Neural cell (in vitro differentiated cells): Measurements from ENCODE around the gene SLC39A2. TPM values are rescaled to one million over a fixed set of nuclear protein-coding genes. Genes with fewer than 3 reads are reported as not detected.
"Not testable (repeated sequence)": the region's sequence is repeated elsewhere in the genome, so short reads cannot be mapped to it uniquely, and the experiment has no call there.

ENCODE experiments used
- H2AFZ ChIP-seq: fragments of 200-600, 300-800 bp; sonication (generic), shearing (Covaris generic); 2 replicates; pipeline ENCODE4 v1.6.0; 2014; ENCODE audit warnings: low read depth, mild to moderate bottlenecking, antibody characterized with exemption, low read length, moderate library complexity
- H3F3A ChIP-seq: fragments of 200-600 bp; shearing (Covaris generic); 2 replicates; pipeline ENCODE4 v1.6.1; 2016; ENCODE audit warnings: mild to moderate bottlenecking, moderate library complexity, mixed read lengths, antibody characterized with exemption, low read length; ENCODE audit not compliant: insufficient read depth, poor library complexity, severe bottlenecking
- H3K27ac ChIP-seq: fragments of 200-600, 300-800 bp; sonication (generic), shearing (Covaris generic); 2 replicates; pipeline ENCODE4 v1.5.1; 2014; ENCODE audit warnings: mild to moderate bottlenecking, low read length, moderate library complexity
- H3K27me3 ChIP-seq: fragments of 300-800, 200-600 bp; sonication (generic), shearing (Covaris generic); 2 replicates; pipeline ENCODE4 v1.6.0; 2014; ENCODE audit warnings: mild to moderate bottlenecking, low read depth, low read length, moderate library complexity; ENCODE audit not compliant: insufficient read depth
- H3K36me3 ChIP-seq: fragments of 300-800, 200-600 bp; sonication (generic), shearing (Covaris generic); 2 replicates; pipeline ENCODE4 v1.5.1; 2014; ENCODE audit warnings: mild to moderate bottlenecking, antibody characterized with exemption, low read length, moderate library complexity; ENCODE audit not compliant: insufficient read depth
- H3K4me2 ChIP-seq: fragments of 300-800, 200-600 bp; sonication (generic), shearing (Covaris generic); 2 replicates; pipeline ENCODE4 v1.6.0; 2014; ENCODE audit warnings: mild to moderate bottlenecking, low read length
- H3K4me3 ChIP-seq: fragments of 300-800, 200-600 bp; sonication (generic), shearing (Covaris generic); 2 replicates; pipeline ENCODE4 v1.5.1; 2014; ENCODE audit warnings: mild to moderate bottlenecking, low read length, moderate library complexity
- H3K79me2 ChIP-seq: fragments of 200-600 bp; shearing (Covaris generic); replicated peaks from 2 replicates; pipeline ENCODE4 v1.6.0; 2014; ENCODE audit warnings: mild to moderate bottlenecking, low read length, moderate library complexity; ENCODE audit not compliant: insufficient read depth
- H3K9ac ChIP-seq: fragments of 300-800, 200-600 bp; sonication (generic), shearing (Covaris generic); 2 replicates; pipeline ENCODE4 v1.6.1; 2016; ENCODE audit warnings: mild to moderate bottlenecking, low read length, mixed read lengths
- H3K9me2 ChIP-seq: fragments of 200-600 bp; shearing (Covaris generic); 2 replicates; pipeline ENCODE4 v1.6.1; 2016; ENCODE audit warnings: mild to moderate bottlenecking, low read length, mixed read lengths; ENCODE audit not compliant: insufficient read depth
- H3K9me3 ChIP-seq: fragments of 200-600, 300-800 bp; sonication (generic), shearing (Covaris generic); 2 replicates; pipeline ENCODE4 v1.6.1; 2016; ENCODE audit warnings: mild to moderate bottlenecking, mixed run types, low read length, moderate library complexity, mixed read lengths
- H4K20me1 ChIP-seq: fragments of 200-600 bp; shearing (Covaris generic); 2 replicates; pipeline ENCODE4 v1.6.1; 2016; ENCODE audit warnings: mild to moderate bottlenecking, mixed run types; ENCODE audit not compliant: insufficient read depth
- EP300 ChIP-seq: fragments of 450-650 bp; conservative IDR thresholded peaks from 2 replicates; pipeline ENCODE4 v1.6.1; 2014; ENCODE audit warnings: antibody characterized with exemption, mild to moderate bottlenecking, moderate library complexity; ENCODE audit not compliant: poor library complexity, severe bottlenecking
- EZH2 ChIP-seq: fragments of 200-600, 300-800 bp; shearing (Covaris generic), sonication (generic); IDR thresholded peaks from 2 replicates; pipeline ENCODE4 v1.6.1; 2014; ENCODE audit warnings: antibody characterized with exemption, low read length, borderline replicate concordance, mild to moderate bottlenecking; ENCODE audit not compliant: insufficient read depth, poor library complexity, severe bottlenecking
- POLR2AphosphoS5 ChIP-seq: IDR thresholded peaks from 2 replicates; pipeline ENCODE4 v1.6.1; 2012
- RAD21 ChIP-seq: fragments of 450-650 bp; conservative IDR thresholded peaks from 2 replicates; pipeline ENCODE4 v1.6.1; 2014; ENCODE audit warnings: antibody characterized with exemption, mild to moderate bottlenecking, moderate library complexity
- polyA minus RNA-seq: library from RNA; depleted of rRNA, polyadenylated mRNA; stranded (reverse); fragments of >200 nt; gene quantifications from 2 replicates; pipeline ENCODE4 v1.2.3, GENCODE V29; 2014
- polyA plus RNA-seq: library from polyadenylated mRNA; depleted of rRNA; stranded (reverse); fragments of >200 nt; gene quantifications from 2 replicates; pipeline ENCODE4 v1.2.3, GENCODE V29; 2014
- TF ChIP-seq, protein P1 (sequence below): fragments of 450-650 bp; IDR thresholded peaks from 2 replicates; pipeline ENCODE4 v1.5.1; 2014; ENCODE audit warnings: antibody characterized with exemption, mild to moderate bottlenecking, moderate library complexity; ENCODE audit not compliant: poor library complexity, severe bottlenecking

Gene SLC39A2
- polyA plus RNA-seq (not detected in 2 replicates), polyA minus RNA-seq (not detected in 2 replicates)

GRCh38 chr14:20998674-20999366, at the start of gene SLC39A2:
SLC39A2 (plus strand) TSS chr14:20999293; CDS start chr14:20999447, 154 bp downstream.
- TF ChIP-seq RAD21 (no peak), EP300 (no peak), POLR2AphosphoS5 (no peak)
- TF ChIP-seq, protein P1, sequence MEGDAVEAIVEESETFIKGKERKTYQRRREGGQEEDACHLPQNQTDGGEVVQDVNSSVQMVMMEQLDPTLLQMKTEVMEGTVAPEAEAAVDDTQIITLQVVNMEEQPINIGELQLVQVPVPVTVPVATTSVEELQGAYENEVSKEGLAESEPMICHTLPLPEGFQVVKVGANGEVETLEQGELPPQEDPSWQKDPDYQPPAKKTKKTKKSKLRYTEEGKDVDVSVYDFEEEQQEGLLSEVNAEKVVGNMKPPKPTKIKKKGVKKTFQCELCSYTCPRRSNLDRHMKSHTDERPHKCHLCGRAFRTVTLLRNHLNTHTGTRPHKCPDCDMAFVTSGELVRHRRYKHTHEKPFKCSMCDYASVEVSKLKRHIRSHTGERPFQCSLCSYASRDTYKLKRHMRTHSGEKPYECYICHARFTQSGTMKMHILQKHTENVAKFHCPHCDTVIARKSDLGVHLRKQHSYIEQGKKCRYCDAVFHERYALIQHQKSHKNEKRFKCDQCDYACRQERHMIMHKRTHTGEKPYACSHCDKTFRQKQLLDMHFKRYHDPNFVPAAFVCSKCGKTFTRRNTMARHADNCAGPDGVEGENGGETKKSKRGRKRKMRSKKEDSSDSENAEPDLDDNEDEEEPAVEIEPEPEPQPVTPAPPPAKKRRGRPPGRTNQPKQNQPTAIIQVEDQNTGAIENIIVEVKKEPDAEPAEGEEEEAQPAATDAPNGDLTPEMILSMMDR: no peak
- no peak within 1 kb of the TSS for H2AFZ ChIP-seq
- peaks cover 4% of the 10 kb centered on the region for H3K36me3 ChIP-seq
- H3K27me3 ChIP-seq: no peaks in the 10 kb centered on the region
- H4K20me1 ChIP-seq: no peaks in the 10 kb centered on the region
- H3K4me3 ChIP-seq: no peak within 1 kb of the TSS
- H3F3A ChIP-seq: no peaks in the 10 kb centered on the region
- no peaks in the 10 kb centered on the region for H3K79me2 ChIP-seq
- no peaks in the 10 kb centered on the region for H3K9me2 ChIP-seq
- H3K27ac ChIP-seq: no peak within 1 kb of the TSS
- H3K4me2 ChIP-seq: no peak within 1 kb of the TSS
- no peak within 1 kb of the TSS for H3K9ac ChIP-seq
- H3K9me3 ChIP-seq: no peaks in the 10 kb centered on the region

GRCh38 chr14:20954736-20955537, 44.2 kb upstream of the SLC39A2 start, which contains the start of gene RNASE2:
RNASE2 (plus strand) TSS chr14:20955487; CDS start chr14:20955772, 285 bp downstream.
- not testable (repeated sequence) for H3K9ac ChIP-seq, H3K4me3 ChIP-seq, H3K79me2 ChIP-seq, H3K9me3 ChIP-seq, H3K27ac ChIP-seq, H3F3A ChIP-seq, H3K4me2 ChIP-seq, H3K9me2 ChIP-seq, H3K27me3 ChIP-seq, H3K36me3 ChIP-seq, H2AFZ ChIP-seq, H4K20me1 ChIP-seq

DNA sequence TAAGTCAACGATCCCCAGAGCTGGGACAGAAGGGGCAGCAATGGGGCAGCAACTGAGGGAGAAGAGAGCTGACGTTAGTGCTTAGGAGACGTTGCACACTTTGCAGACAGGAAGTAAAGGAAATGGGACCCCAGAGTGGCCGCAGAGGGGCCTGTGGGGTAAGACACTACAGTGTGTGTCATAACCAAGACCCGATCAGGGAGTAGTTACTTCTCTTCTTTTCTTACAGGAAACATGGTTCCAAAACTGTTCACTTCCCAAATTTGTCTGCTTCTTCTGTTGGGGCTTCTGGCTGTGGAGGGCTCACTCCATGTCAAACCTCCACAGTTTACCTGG, 43.6 kb upstream of the SLC39A2 start:
- not testable (repeated sequence) for H2AFZ ChIP-seq, H3K4me3 ChIP-seq, H3K9ac ChIP-seq, H3K27me3 ChIP-seq, H3F3A ChIP-seq, H3K9me3 ChIP-seq, H3K4me2 ChIP-seq, H3K27ac ChIP-seq, H3K79me2 ChIP-seq, H3K9me2 ChIP-seq, H4K20me1 ChIP-seq, H3K36me3 ChIP-seq

DNA sequence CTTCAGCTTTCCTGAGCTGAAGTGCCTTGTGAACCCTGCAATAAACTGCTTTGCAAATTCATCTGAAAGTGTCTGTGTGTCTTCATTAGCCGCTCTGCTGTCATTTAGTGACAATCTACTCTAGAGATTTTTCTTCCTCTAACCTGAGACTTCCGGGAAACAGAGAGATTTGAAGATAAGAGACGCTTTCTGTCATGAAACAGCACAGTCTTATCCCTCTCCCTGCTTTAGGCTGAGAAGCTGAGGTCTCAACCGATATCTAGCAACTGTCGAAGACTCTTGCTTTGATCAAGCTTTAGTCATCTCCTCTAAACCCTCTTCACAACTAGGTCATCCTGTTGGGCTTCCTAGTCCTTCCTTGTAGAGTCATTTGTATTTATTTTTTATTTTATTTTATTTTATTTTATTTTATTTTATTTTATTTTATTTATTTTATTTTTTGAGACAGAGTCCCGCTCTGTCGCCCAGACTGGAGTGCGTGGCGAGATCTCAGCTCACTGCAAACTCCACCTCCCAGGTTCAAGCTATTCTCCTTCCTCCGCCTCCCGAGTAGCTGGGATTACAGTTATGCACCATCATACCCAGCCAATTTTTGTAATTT, 42.6 kb upstream of the SLC39A2 start:
- no peaks in the 10 kb centered on the region for H3K9me2 ChIP-seq

DNA sequence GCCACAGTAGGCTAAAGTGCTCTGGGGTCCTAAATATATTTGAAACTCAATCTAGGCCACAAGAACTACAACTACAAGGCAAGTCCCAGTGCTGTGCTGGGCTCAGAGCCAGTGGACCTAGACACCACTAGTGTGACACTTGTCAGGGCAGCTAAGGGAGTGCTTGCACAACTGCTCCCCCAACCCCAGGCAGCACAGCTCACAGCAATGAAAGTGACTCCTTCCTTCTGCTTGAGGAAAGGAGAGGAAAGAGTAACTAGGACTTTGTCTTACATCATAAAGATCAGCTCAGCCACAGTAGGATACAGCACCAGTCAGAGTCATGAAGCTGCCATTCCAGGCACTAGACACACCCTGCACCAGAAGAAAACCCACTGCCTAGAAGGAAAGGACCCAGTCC, 40.1 kb upstream of the SLC39A2 start:
- H3K9me2 ChIP-seq, H3K4me2 ChIP-seq, H3K27me3 ChIP-seq, H3K36me3 ChIP-seq, H3K9me3 ChIP-seq, H3K27ac ChIP-seq, H3K4me3 ChIP-seq, H2AFZ ChIP-seq, H3F3A ChIP-seq, H3K79me2 ChIP-seq, H3K9ac ChIP-seq, H4K20me1 ChIP-seq: not testable (repeated sequence)

More for the DNA sequence above, 42.6 kb upstream of the SLC39A2 start:
- Histone ChIP-seq H2AFZ (no peak overlapping the region), H3K4me2 (no peak overlapping the region), H3K79me2 (no peaks in the 10 kb centered on the region), H3K9ac (no peak overlapping the region), H3K4me3 (no peak overlapping the region), H3K9me3 (no peaks in the 10 kb centered on the region), H4K20me1 (no peaks in the 10 kb centered on the region), H3K36me3 (no peaks in the 10 kb centered on the region), H3F3A (no peaks in the 10 kb centered on the region), H3K27ac (no peak overlapping the region), H3K27me3 (no peaks in the 10 kb centered on the region)
- TF ChIP-seq POLR2AphosphoS5: no peak
- no peak for TF ChIP-seq RAD21
- no peak for TF ChIP-seq EP300
- no peak for TF ChIP-seq EZH2
- TF ChIP-seq, protein P1: no peak
